ENCODE data around the gene TCF7L1. TPM values are rescaled to one million over a fixed set of nuclear protein-coding genes. Genes with fewer than 3 reads are reported as not detected.

Gene TCF7L1
- polyA plus RNA-seq, 1 of the 3 experiments (the other 2 are of a cell fraction), result 3.7 TPM

- Histone ChIP-seq H3K79me2 (ENCODE audit: insufficient read depth) (peaks cover 7% of the 10 kb centered on the region; the same call in 1 of the 2 replicates), H3K9ac (no peak overlapping the region), H3K9me2 (no peaks in the 10 kb centered on the region), H4K20me1 (ENCODE audit: insufficient read depth) (no peaks in the 10 kb centered on the region), H2AFZ (ENCODE audit: low read depth) (no peak overlapping the region), H3K4me3 (ENCODE audit: low read depth in 2 of 2, low read length in 1 of 2) (no peak overlapping the region), H3K27me3 (ENCODE audit: insufficient read depth) (no peaks in the 10 kb centered on the region), H3K27ac (ENCODE audit: low read depth in 2 of 2, low read length in 1 of 2) (no peak overlapping the region), H3K9me3 (no peaks in the 10 kb centered on the region), H3K36me3 (replicated peaks in 1 of 2; ENCODE audit: control insufficient read depth in 1 of 2, insufficient read depth in 2 of 2, low read length in 1 of 2) (no peaks in the 10 kb centered on the region), H3K4me1 (ENCODE audit: control insufficient read depth in 1 of 2, insufficient read depth in 2 of 2, low read depth in 1 of 2, low read length in 1 of 2) (peaks cover 0 to 7% of the 10 kb centered on the region in 2 experiments; a peak in 1 of 4 replicates), H3K4me2 (no peak overlapping the region), H3F3A (replicated peaks; ENCODE audit: insufficient read depth) (no peaks in the 10 kb centered on the region)
- 38% methylated on average over 2 of the region's 2 CpGs for WGBS (ENCODE audit: low lambda C conversion rate)
- DNase-seq, result no peak
- ChIA-PET POLR2A (no interaction called here), CTCF (interaction anchor here (0.6 to 6.5 kb wide), 12 partner anchors 9 to 198 kb away, joined by 3 to 110 read pairs (median 3); partner anchors contain the start of gene TGOLN2)
- no peak for TF ChIP-seq RAD21 (IDR thresholded peaks at IDR 0.05; ENCODE audit: low read length)
- TF ChIP-seq JUND (IDR thresholded peaks at IDR 0.05), result no peak
- no peak for TF ChIP-seq POLR2AphosphoS5 (IDR thresholded peaks at IDR 0.05; ENCODE audit: low read depth, low read length)
- TF ChIP-seq CHD2 (IDR thresholded peaks at IDR 0.05; ENCODE audit: low read length, partially characterized antibody), result no peak
- TF ChIP-seq SIN3A (IDR thresholded peaks at IDR 0.05; ENCODE audit: borderline replicate concordance, low read depth, low read length), result no peak
- TF ChIP-seq YY1 (IDR thresholded peaks at IDR 0.05; ENCODE audit: low read depth), result no peak
Observed at GRCh38 chr2:85130407-85130806, 2.8 kb upstream of the TCF7L1 start.

DNA sequence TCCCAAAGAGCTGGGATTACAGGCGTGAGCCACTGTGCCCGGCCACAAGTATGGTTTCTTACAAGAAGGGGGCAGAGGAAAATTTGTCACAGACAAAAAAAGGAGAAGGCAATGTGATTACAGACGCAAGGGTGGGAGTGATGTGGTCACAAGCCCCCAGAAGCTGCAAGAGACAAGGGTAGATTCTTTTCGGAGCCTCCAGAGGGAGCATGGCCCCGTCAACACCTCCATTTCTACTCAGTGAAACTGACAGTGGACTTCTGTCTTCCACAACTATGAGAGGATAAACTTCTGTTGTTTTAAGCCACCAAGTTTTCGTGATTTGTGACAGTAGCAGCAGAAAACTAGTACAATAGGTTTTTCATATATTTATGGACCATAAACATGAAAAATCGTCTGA is 2.1 kb upstream of the TCF7L1 start:
- Histone ChIP-seq H3K9ac (no peak overlapping the region), H2AFZ (ENCODE audit: low read depth) (no peak overlapping the region)
- POLR2A ChIA-PET, result no interaction called here

More for the DNA sequence above, 2.1 kb upstream of the TCF7L1 start:
- no peak overlapping the region for H3K4me2 ChIP-seq
- no peaks in the 10 kb centered on the region for H3F3A ChIP-seq (replicated peaks; ENCODE audit: insufficient read depth)
- TF ChIP-seq RAD21 (IDR thresholded peaks at IDR 0.05; ENCODE audit: low read length), result peak; percentile 63
- TF ChIP-seq SMC3 (IDR thresholded peaks at IDR 0.05; ENCODE audit: low read depth, low read length), result peak; percentile 66
- no peak for TF ChIP-seq NRF1 (IDR thresholded peaks at IDR 0.05; ENCODE audit: low read depth, low read length)
- TF ChIP-seq, protein P1, sequence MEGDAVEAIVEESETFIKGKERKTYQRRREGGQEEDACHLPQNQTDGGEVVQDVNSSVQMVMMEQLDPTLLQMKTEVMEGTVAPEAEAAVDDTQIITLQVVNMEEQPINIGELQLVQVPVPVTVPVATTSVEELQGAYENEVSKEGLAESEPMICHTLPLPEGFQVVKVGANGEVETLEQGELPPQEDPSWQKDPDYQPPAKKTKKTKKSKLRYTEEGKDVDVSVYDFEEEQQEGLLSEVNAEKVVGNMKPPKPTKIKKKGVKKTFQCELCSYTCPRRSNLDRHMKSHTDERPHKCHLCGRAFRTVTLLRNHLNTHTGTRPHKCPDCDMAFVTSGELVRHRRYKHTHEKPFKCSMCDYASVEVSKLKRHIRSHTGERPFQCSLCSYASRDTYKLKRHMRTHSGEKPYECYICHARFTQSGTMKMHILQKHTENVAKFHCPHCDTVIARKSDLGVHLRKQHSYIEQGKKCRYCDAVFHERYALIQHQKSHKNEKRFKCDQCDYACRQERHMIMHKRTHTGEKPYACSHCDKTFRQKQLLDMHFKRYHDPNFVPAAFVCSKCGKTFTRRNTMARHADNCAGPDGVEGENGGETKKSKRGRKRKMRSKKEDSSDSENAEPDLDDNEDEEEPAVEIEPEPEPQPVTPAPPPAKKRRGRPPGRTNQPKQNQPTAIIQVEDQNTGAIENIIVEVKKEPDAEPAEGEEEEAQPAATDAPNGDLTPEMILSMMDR (IDR thresholded peaks at IDR 0.05), result peak; percentile 52
- no peaks in the 10 kb centered on the region for H4K20me1 ChIP-seq (ENCODE audit: insufficient read depth)
- H3K4me3 ChIP-seq (ENCODE audit: low read depth in 2 of 2, low read length in 1 of 2), result no peak overlapping the region
- DNase-seq, result peak; percentile 47
- WGBS (ENCODE audit: low lambda C conversion rate), result 49% methylated on average over 7 of the region's 7 CpGs
- CTCF ChIA-PET, result interaction anchor here (0.6 to 6.5 kb wide), 13 partner anchors 10 to 197 kb away, joined by 3 to 110 read pairs (median 3); partner anchors contain the start of gene TGOLN2
- H3K27me3 ChIP-seq (ENCODE audit: insufficient read depth), result no peaks in the 10 kb centered on the region
- peaks cover 0 to 7% of the 10 kb centered on the region in 2 experiments; a peak in 1 of 4 replicates for H3K4me1 ChIP-seq (ENCODE audit: control insufficient read depth in 1 of 2, insufficient read depth in 2 of 2, low read depth in 1 of 2, low read length in 1 of 2)
- no peaks in the 10 kb centered on the region for H3K9me2 ChIP-seq
- H3K9me3 ChIP-seq, result no peaks in the 10 kb centered on the region
- no peak overlapping the region for H3K27ac ChIP-seq (ENCODE audit: low read depth in 2 of 2, low read length in 1 of 2)
- peaks cover 7% of the 10 kb centered on the region; the same call in 1 of the 2 replicates for H3K79me2 ChIP-seq (ENCODE audit: insufficient read depth)
- no peaks in the 10 kb centered on the region for H3K36me3 ChIP-seq (replicated peaks in 1 of 2; ENCODE audit: control insufficient read depth in 1 of 2, insufficient read depth in 2 of 2, low read length in 1 of 2)

All from SK-N-SH (cell line).